Measurements from ENCODE around the gene LPIN3. TPM values are rescaled to one million over a fixed set of nuclear protein-coding genes. Genes with fewer than 3 reads are reported as not detected.

LPIN3 gene
- total and polyA plus RNA-seq, 2 of the 4 experiments (the other 2 are of a cell fraction) = 2.3 to 8.3 TPM

DNA sequence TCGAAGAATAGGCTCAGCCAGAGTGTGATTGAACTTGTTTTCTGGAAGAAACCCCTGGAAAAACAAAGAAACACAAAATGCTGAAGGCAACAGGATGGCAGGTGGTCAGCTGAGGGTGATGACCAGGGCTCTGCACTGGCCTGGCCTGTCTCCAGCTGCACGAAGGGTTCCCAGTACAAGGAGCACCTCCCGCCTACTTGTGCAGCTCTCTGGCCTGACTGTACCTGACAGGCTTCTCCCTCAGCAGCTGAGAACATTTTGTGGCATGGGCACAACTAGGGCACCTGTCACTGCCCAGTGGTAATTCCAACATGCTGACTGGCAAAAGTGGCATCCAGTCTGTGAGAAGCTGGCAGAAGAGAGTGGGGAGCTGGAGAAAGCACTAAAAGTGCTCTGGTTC, 64.8 kb downstream of the LPIN3 start:
- TF ChIP-seq, protein P1, sequence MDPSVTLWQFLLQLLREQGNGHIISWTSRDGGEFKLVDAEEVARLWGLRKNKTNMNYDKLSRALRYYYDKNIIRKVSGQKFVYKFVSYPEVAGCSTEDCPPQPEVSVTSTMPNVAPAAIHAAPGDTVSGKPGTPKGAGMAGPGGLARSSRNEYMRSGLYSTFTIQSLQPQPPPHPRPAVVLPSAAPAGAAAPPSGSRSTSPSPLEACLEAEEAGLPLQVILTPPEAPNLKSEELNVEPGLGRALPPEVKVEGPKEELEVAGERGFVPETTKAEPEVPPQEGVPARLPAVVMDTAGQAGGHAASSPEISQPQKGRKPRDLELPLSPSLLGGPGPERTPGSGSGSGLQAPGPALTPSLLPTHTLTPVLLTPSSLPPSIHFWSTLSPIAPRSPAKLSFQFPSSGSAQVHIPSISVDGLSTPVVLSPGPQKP (IDR thresholded peaks at IDR 0.05; ENCODE audit: borderline replicate concordance, low read depth, low read length) = no peak
- no peak for TF ChIP-seq USF2 (IDR thresholded peaks at IDR 0.05; ENCODE audit: low read depth, low read length)
- H4K8ac ChIP-seq (ENCODE audit: low read depth in 2 of 2, low read length in 2 of 2) = no peak overlapping the region
- no peak overlapping the region for H3K4ac ChIP-seq (ENCODE audit: low read depth, low read length)
- no peak overlapping the region for H2BK20ac ChIP-seq (ENCODE audit: low read depth, low read length)
- H2AK5ac ChIP-seq (ENCODE audit: low read depth, low read length) = no peak overlapping the region
- no peak overlapping the region for H3K23ac ChIP-seq (ENCODE audit: low read depth, low read length)
- H3K4me2 ChIP-seq (ENCODE audit: low read depth, low read length) = no peak overlapping the region
- ChIA-PET CTCF (no interaction called here), POLR2A (ENCODE audit: unreplicated experiment) (no interaction called here)
- no peak overlapping the region for H3K18ac ChIP-seq (ENCODE audit: low read depth, low read length)
- no peak overlapping the region for H2BK5ac ChIP-seq (ENCODE audit: low read depth, low read length, poor library complexity, severe bottlenecking)
- no peak overlapping the region for H2AFZ ChIP-seq (replicated peaks; ENCODE audit: low read length, poor library complexity)
- 100% methylated on average over 1 of the region's 3 CpGs; no CpG with 5 or more reads in 1 of the 2 experiments for WGBS, 2 experiments (ENCODE audit: extremely low coverage in 2 of 2, insufficient read length in 1 of 2)
- H3K79me1 ChIP-seq (ENCODE audit: low read depth in 1 of 2, low read length in 2 of 2) = no peaks in the 10 kb centered on the region; a peak in 1 of 4 replicates
- no peaks in the 10 kb centered on the region for H3K9me3 ChIP-seq (ENCODE audit: control insufficient read depth, insufficient read depth, low read length)
- in situ Hi-C loops (cut with MboI; ENCODE audit: low sequenced_read_pairs) = no loop called here
- H4K91ac ChIP-seq (ENCODE audit: insufficient read depth, low read depth, low read length) = no peak overlapping the region
- intact Hi-C loops (cut with micrococcal nuclease) = no loop called here
- H4K20me1 ChIP-seq (ENCODE audit: insufficient read depth, low read length) = no peaks in the 10 kb centered on the region; the same call in 1 of the 2 replicates
- no peak overlapping the region for H2BK120ac ChIP-seq (ENCODE audit: low read depth, low read length)
- dilution Hi-C loops (cut with HindIII; ENCODE audit: low sequenced_read_pairs, unreplicated experiment) = no loop called here
- no peak overlapping the region for H3K27ac ChIP-seq (ENCODE audit: insufficient read depth, low read length)
- no peak overlapping the region for H3K4me3 ChIP-seq (ENCODE audit: insufficient read depth, low read depth, low read length)
- no peak overlapping the region for H2AK9ac ChIP-seq (replicated peaks; ENCODE audit: low read depth, low read length, poor library complexity)
- no peak overlapping the region for H2BK15ac ChIP-seq (ENCODE audit: low read depth, low read length)
- H3K9ac ChIP-seq (ENCODE audit: low read depth, low read length) = no peak overlapping the region
- H3K9me1 ChIP-seq (ENCODE audit: insufficient read depth, low read length) = peaks cover 3% of the 10 kb centered on the region; the same call in 1 of the 2 replicates
- H3K27me3 ChIP-seq (ENCODE audit: control insufficient read depth, insufficient read depth, low read length) = no peaks in the 10 kb centered on the region
- H3K56ac ChIP-seq (ENCODE audit: extremely low read depth, insufficient read depth, low read length) = no peak overlapping the region
- no TSS peak for BruUV-seq (replicated peaks)
- DNase-seq (no peak), ATAC-seq (ENCODE audit: low read depth) (no peak)
- H3K14ac ChIP-seq (replicated peaks; ENCODE audit: low read depth, low read length) = no peak overlapping the region
- peaks cover 47% of the 10 kb centered on the region for H3K36me3 ChIP-seq (ENCODE audit: control insufficient read depth, insufficient read depth, low read length)
- H3K4me1 ChIP-seq (ENCODE audit: control insufficient read depth, insufficient read depth, low read length) = no peaks in the 10 kb centered on the region
- H4K5ac ChIP-seq (ENCODE audit: low read depth, low read length) = no peak overlapping the region

Measured in IMR-90 (cell line).